H1 (cell line): Measurements from ENCODE around the gene PLEKHH3. TPM values are rescaled to one million over a fixed set of nuclear protein-coding genes. Genes with fewer than 3 reads are reported as not detected.

Experiments
- CTCF ChIA-PET: fragments of 300-600 bp; sonication (Branson Sonifier 250); formaldehyde crosslinking; loops from one replicate; lab custom pipeline; 2021; ENCODE audit not compliant: partially characterized antibody; lab: Charles Lee
- POLR2A ChIA-PET: fragments of 300-600 bp; sonication (Branson Sonifier 250); formaldehyde crosslinking; loops from one replicate; lab custom pipeline; 2021; ENCODE audit warnings: inconsistent platforms; ENCODE audit not compliant: partially characterized antibody; lab: Charles Lee
- DNase-seq, 2 experiments: peaks; one replicate each; pipeline versions ENCODE4 v3.0.0 to v3.0.0-alpha.2; 2010 to 2022; ENCODE audit warnings: low spot score in 2 of 2, low read depth in 1 of 2, mixed read lengths in 1 of 2
- FAIRE-seq: peaks from 2 replicates; lab custom pipeline; 2011; peaks lifted over from hg19 to GRCh38; lab: Jason Lieb, UNC
- H2AFZ ChIP-seq: 2 replicates; pipeline ENCODE4 v1.8.1; 2012; ENCODE audit warnings: low read length, inconsistent platforms
- H2AK5ac ChIP-seq: 2 replicates; pipeline ENCODE4 v1.6.1; 2013; ENCODE audit warnings: low read depth, low read length
- H2BK120ac ChIP-seq: replicated peaks from 2 replicates; pipeline ENCODE3; 2013; ENCODE audit warnings: low read depth, low read length, inconsistent platforms
- H2BK12ac ChIP-seq: 2 replicates; pipeline ENCODE4 v1.6.1; 2013; ENCODE audit warnings: low read depth, low read length
- H2BK15ac ChIP-seq: 2 replicates; pipeline ENCODE4 v1.6.1; 2013; ENCODE audit warnings: low read length
- H2BK20ac ChIP-seq: 2 replicates; pipeline ENCODE4 v1.6.1; 2013; ENCODE audit warnings: low read length
- H2BK5ac ChIP-seq: 2 replicates; pipeline ENCODE4 v1.6.1; 2013; ENCODE audit warnings: low read depth, low read length
- H3K14ac ChIP-seq: 2 replicates; pipeline ENCODE4 v1.6.1; 2013; ENCODE audit warnings: inconsistent platforms; ENCODE audit not compliant: insufficient read length
- H3K18ac ChIP-seq: 2 replicates; pipeline ENCODE4 v1.6.1; 2013; ENCODE audit warnings: low read length; ENCODE audit errors: extremely low read depth
- H3K23ac ChIP-seq: 2 replicates; pipeline ENCODE4 v1.6.1; 2013; ENCODE audit warnings: inconsistent platforms; ENCODE audit not compliant: insufficient read length
- H3K23me2 ChIP-seq: 2 replicates; pipeline ENCODE4 v1.6.1; 2013; ENCODE audit warnings: low read depth, low read length
- H3K27ac ChIP-seq: 2 replicates; pipeline ENCODE4 v1.6.1; 2011; ENCODE audit warnings: low read depth, low read length, inconsistent platforms
- H3K27me3 ChIP-seq, 4 experiments: replicated peaks in 1 of 4; 1 replicate in 1 of 4; 2 replicates in 3 of 4; pipeline versions ENCODE4 v1.6.1 to v1.8.1; 2011 to 2013; ENCODE audit warnings: low read length in 3 of 4, mild to moderate bottlenecking in 3 of 4, inconsistent platforms in 2 of 4, mixed read lengths in 2 of 4, moderate library complexity in 1 of 4; ENCODE audit not compliant: control insufficient read depth in 3 of 4, insufficient read depth in 3 of 4; ENCODE audit errors: extremely low read depth in 1 of 4
- H3K36me3 ChIP-seq, 4 experiments: 2 replicates each; pipeline versions ENCODE4 v1.6.1 to v1.8.1; 2011 to 2013; ENCODE audit warnings: mild to moderate bottlenecking in 4 of 4, low read length in 3 of 4, moderate library complexity in 2 of 4, control low read depth in 1 of 4, inconsistent platforms in 1 of 4; ENCODE audit not compliant: insufficient read depth in 4 of 4, control insufficient read depth in 2 of 4
- H3K4ac ChIP-seq: replicated peaks from 2 replicates; pipeline ENCODE3; 2013; ENCODE audit warnings: low read length, low read depth, mixed read lengths, inconsistent platforms; ENCODE audit not compliant: insufficient read length
- H3K4me1 ChIP-seq, 4 experiments: replicated peaks in 1 of 4; 1 replicate in 1 of 4; 2 replicates in 3 of 4; pipeline versions ENCODE4 v1.6.1 to v1.8.1; 2011 to 2013; ENCODE audit warnings: low read length in 3 of 4, inconsistent platforms in 2 of 4, mixed read lengths in 1 of 4; ENCODE audit not compliant: insufficient read depth in 4 of 4, control insufficient read depth in 3 of 4
- H3K4me2 ChIP-seq, 2 experiments: 2 replicates each; pipeline versions ENCODE4 v1.6.1 to v1.8.1; 2011 to 2013; ENCODE audit warnings: low read depth in 2 of 2, low read length in 2 of 2, control low read depth in 1 of 2, inconsistent platforms in 1 of 2, mild to moderate bottlenecking in 1 of 2; ENCODE audit not compliant: insufficient read depth in 1 of 2
- H3K4me3 ChIP-seq, 4 experiments: fragments of 200-600, 300-600 bp in 1 of 4; sonication (generic), shearing (Covaris generic), sonication (Bioruptor Twin) in 1 of 4; 2 replicates each; pipeline versions ENCODE4 v1.5.1 to v1.8.1; 2011 to 2016; ENCODE audit warnings: low read length in 4 of 4, low read depth in 3 of 4, control low read depth in 2 of 4, inconsistent platforms in 2 of 4, mild to moderate bottlenecking in 2 of 4, mixed read lengths in 1 of 4, moderate library complexity in 1 of 4; ENCODE audit not compliant: insufficient read depth in 2 of 4; ENCODE audit errors: extremely low read depth in 1 of 4
- H3K56ac ChIP-seq: replicated peaks from 2 replicates; pipeline ENCODE3; 2013; ENCODE audit warnings: low read depth, mild to moderate bottlenecking, mixed read lengths, low read length, inconsistent platforms; ENCODE audit not compliant: insufficient read length
- H3K79me1 ChIP-seq: 2 replicates; pipeline ENCODE4 v1.6.1; 2013; ENCODE audit warnings: low read depth, low read length, control low read depth
- H3K79me2 ChIP-seq, 2 experiments: 2 replicates each; pipeline versions ENCODE4 v1.6.1 to v1.8.1; 2012 to 2013; ENCODE audit warnings: low read length in 2 of 2, mild to moderate bottlenecking in 2 of 2, inconsistent platforms in 1 of 2; ENCODE audit not compliant: insufficient read depth in 2 of 2, control insufficient read depth in 1 of 2
- H3K9ac ChIP-seq, 4 experiments: replicated peaks in 1 of 4; 1 replicate in 1 of 4; 2 replicates in 3 of 4; pipeline versions ENCODE4 v1.6.1 to v1.8.1; 2011 to 2013; ENCODE audit warnings: low read depth in 3 of 4, low read length in 3 of 4, control low read depth in 2 of 4, mild to moderate bottlenecking in 2 of 4, moderate library complexity in 2 of 4, inconsistent platforms in 1 of 4; ENCODE audit errors: extremely low read depth in 1 of 4
- H3K9me3 ChIP-seq, 2 experiments: 2 replicates each; pipeline versions ENCODE4 v1.6.1 to v1.8.1; 2012 to 2013; ENCODE audit warnings: mild to moderate bottlenecking in 2 of 2, moderate library complexity in 2 of 2, control low read depth in 1 of 2, inconsistent platforms in 1 of 2, low read depth in 1 of 2, low read length in 1 of 2, mixed read lengths in 1 of 2; ENCODE audit not compliant: insufficient read depth in 2 of 2
- H4K20me1 ChIP-seq, 2 experiments: replicated peaks in 1 of 2; 2 replicates each; pipeline versions ENCODE3 to v1.8.1; 2011 to 2013; ENCODE audit warnings: inconsistent platforms in 2 of 2, low read length in 2 of 2, mild to moderate bottlenecking in 1 of 2; ENCODE audit not compliant: insufficient read depth in 2 of 2, control insufficient read depth in 1 of 2
- H4K5ac ChIP-seq: 2 replicates; pipeline ENCODE4 v1.6.1; 2013; ENCODE audit warnings: low read length, low read depth, mixed read lengths, inconsistent platforms; ENCODE audit not compliant: insufficient read length
- H4K8ac ChIP-seq: 2 replicates; pipeline ENCODE4 v1.8.0; 2013; ENCODE audit warnings: mild to moderate bottlenecking, moderate library complexity, low read length, inconsistent platforms; ENCODE audit not compliant: insufficient read depth; ENCODE audit errors: extremely low read depth
- H4K91ac ChIP-seq: replicated peaks from 2 replicates; pipeline ENCODE3; 2013; ENCODE audit warnings: low read length, mixed read lengths, inconsistent platforms; ENCODE audit not compliant: insufficient read length
- BCL11A ChIP-seq, 2 experiments: IDR thresholded peaks; one replicate each; pipeline ENCODE4 v1.6.1; 2011; ENCODE audit warnings: low read depth in 2 of 2, low read length in 2 of 2, mild to moderate bottlenecking in 2 of 2
- CBX5 ChIP-seq: fragments of 300-800, 300-1000 bp; sonication (generic); IDR thresholded peaks from 2 replicates; pipeline ENCODE4 v1.7.1; 2016; ENCODE audit warnings: antibody characterized with exemption, low read length, low read depth
- CHD1 ChIP-seq: IDR thresholded peaks from 2 replicates; pipeline ENCODE4 v1.6.1; 2012; ENCODE audit warnings: low read depth, low read length, improper control_type of control experiment
- CREB1 ChIP-seq: IDR thresholded peaks from 2 replicates; pipeline ENCODE4 v1.6.1; 2012; ENCODE audit warnings: inconsistent platforms
- HDAC2 ChIP-seq, 2 experiments: fragments of 300-600 bp in 1 of 2; sonication (generic) in 1 of 2; IDR thresholded peaks; 2 replicates each; pipeline ENCODE4 v1.6.1; 2011 to 2012; ENCODE audit warnings: low read depth in 2 of 2, low read length in 2 of 2, mild to moderate bottlenecking in 2 of 2, moderate library complexity in 2 of 2, borderline replicate concordance in 1 of 2, inconsistent platforms in 1 of 2
- NANOG ChIP-seq: IDR thresholded peaks from 2 replicates; pipeline ENCODE4 v1.6.1; 2011; ENCODE audit warnings: low read length, low read depth, mild to moderate bottlenecking, inconsistent platforms; ENCODE audit not compliant: insufficient read depth, poor library complexity, severe bottlenecking
- RNF2 ChIP-seq: fragments of 200-900, 300-1000 bp; sonication (generic); IDR thresholded peaks from 2 replicates; pipeline ENCODE4 v1.7.1; 2016; ENCODE audit warnings: borderline replicate concordance, low read depth, mild to moderate bottlenecking, antibody characterized with exemption, low read length; ENCODE audit not compliant: poor library complexity, severe bottlenecking; ENCODE audit errors: missing control alignments
- SRF ChIP-seq: IDR thresholded peaks from 2 replicates; pipeline ENCODE4 v1.6.1; 2011; ENCODE audit warnings: mild to moderate bottlenecking, low read depth, low read length, moderate library complexity
- TCF12 ChIP-seq: IDR thresholded peaks from 2 replicates; pipeline ENCODE4 v1.6.1; 2011; ENCODE audit warnings: low read depth, mild to moderate bottlenecking, low read length
- YY1 ChIP-seq: IDR thresholded peaks from 2 replicates; pipeline ENCODE4 v1.6.1; 2011; ENCODE audit warnings: low read depth, mild to moderate bottlenecking, low read length
- WGBS, 2 experiments: shearing (Covaris generic) in 1 of 2; methylation state at CpG; one replicate each; pipeline versions ENCODE4 v1.1.6 to v1.1.7; 2013 to 2015; ENCODE audit warnings: low lambda C conversion rate in 2 of 2, mixed read lengths in 2 of 2, inconsistent platforms in 1 of 2, low coverage in 1 of 2, missing lambda C conversion rate in 1 of 2; ENCODE audit not compliant: insufficient replicate concordance in 2 of 2, insufficient coverage in 1 of 2, insufficient read length in 1 of 2; ENCODE audit errors: extremely low coverage in 1 of 2, missing lambda C conversion rate in 1 of 2; 5-methylcytosine and 5-hydroxymethylcytosine counted together
- polyA plus RNA-seq, 7 experiments: library from polyadenylated mRNA; depleted of rRNA in 3 of 7; stranded (reverse) in 5 of 7; unstranded in 2 of 7; fragments of >200 nt in 5 of 7; fragments of 200-250 nt in 2 of 7; gene quantifications; 1 replicate in 5 of 7; 2 replicates in 1 of 7; 4 replicates in 1 of 7; pipeline versions ENCODE4 v1.2.1 to v1.2.3, GENCODE V29; 2011 to 2013; ENCODE audit warnings: missing spikeins in 2 of 7, mixed read lengths in 2 of 7
- total RNA-seq: library from RNA; stranded (reverse); fragmentation: NEBNext Ultra II Directional; extraction: Animal tissue kit (Norgen Biotek cat#: 25700); gene quantifications from 2 replicates; pipeline ENCODE4 v1.2.1, GENCODE V29; 2021

PLEKHH3 gene
- total and polyA plus RNA-seq, 2 of the 8 experiments (the other 6 are each of a cell fraction or from before 2014, with no cell fraction given): 11.1 to 13.5 TPM

DNA sequence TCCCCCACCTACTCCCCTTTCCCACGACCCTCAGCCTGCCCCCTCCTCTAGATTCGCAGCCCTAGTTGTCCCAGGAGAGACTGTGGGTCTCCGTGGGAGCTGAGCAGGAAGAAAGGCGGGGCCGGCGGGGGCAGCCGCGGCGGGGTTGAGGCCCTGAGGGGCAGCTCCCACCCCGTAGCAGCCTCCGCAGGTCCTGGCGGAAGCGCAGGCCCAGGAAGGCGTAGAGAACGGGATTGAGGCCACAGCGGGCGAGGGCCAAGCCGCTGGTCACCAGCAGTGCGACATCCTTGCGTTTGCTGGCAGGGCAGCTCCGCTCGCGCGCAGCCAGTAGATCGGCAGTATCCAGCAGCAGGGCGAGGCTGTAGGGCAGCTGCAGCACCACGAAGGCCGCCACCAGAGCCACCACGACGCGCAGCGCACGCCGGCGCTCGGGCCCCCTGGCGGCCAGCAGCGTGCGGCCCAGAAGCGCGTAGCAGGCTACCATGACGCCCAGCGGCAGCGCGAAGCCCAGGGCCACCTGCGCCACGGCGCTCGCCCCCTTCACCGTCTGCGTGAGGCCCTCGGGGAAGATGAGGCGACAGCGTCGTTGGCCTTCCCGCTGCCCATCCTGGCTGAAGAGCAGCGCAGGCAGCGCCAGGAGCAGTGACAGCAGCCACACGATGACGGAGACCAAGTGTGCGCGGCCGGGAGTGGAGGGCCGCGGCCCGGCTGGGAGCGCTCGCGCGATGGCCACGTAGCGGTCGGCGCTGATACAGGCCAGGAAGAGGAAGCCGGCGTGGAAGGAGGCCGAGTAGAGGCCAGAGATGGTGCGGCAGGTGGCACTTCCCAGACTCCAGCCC lies 2.9 kb upstream of the PLEKHH3 start:
- no peaks in the 10 kb centered on the region for H3K79me2 ChIP-seq
- H2BK20ac ChIP-seq: peak overlapping the region; percentile 80; the same call in 1 of the 2 replicates
- DNase-seq (peak in 1 of 2 experiments; percentile 91), FAIRE-seq (no peak)
- H3K23ac ChIP-seq: no peak overlapping the region
- no peak overlapping the region for H3K14ac ChIP-seq
- peaks cover 0 to 35% (median 30%) of the 10 kb centered on the region in 4 experiments; a peak in 6 of 7 replicates for H3K4me1 ChIP-seq
- peak overlapping the region; percentile 62 for H3K56ac ChIP-seq
- H2BK15ac ChIP-seq: peak overlapping the region; percentile 100; the same call in 1 of the 2 replicates
- H3K23me2 ChIP-seq: peaks cover 38% of the 10 kb centered on the region
- no peak overlapping the region for H2AK5ac ChIP-seq
- H3K27me3 ChIP-seq: peaks cover 0 to 36% (median 26%) of the 10 kb centered on the region in 4 experiments; a peak in 5 of 7 replicates
- H2AFZ ChIP-seq: peak overlapping the region; percentile 64; the same call in 1 of the 2 replicates
- 8% methylated on average over 65 of the region's 78 CpGs; no CpG with 5 or more reads in 1 of the 2 experiments for whole genome bisulfite sequencing, 2 experiments
- H3K9me3 ChIP-seq: no peaks in the 10 kb centered on the region
- peak overlapping the region; percentile 81 for H4K8ac ChIP-seq
- H2BK5ac ChIP-seq: peak overlapping the region; percentile 93
- H3K79me1 ChIP-seq: no peaks in the 10 kb centered on the region
- CTCF ChIA-PET: interaction anchor here (0.6 to 4.4 kb wide), 30 partner anchors 10 to 283 kb away, joined by 3 to 56 read pairs (median 4); partner anchors contain the start of genes MLX, PSMC3IP, RAMP2 and RETREG3
- peak overlapping the region; percentile 92 for H3K4ac ChIP-seq
- H3K18ac ChIP-seq: peak overlapping the region; percentile 99
- peak overlapping the region; percentile 80 for H4K5ac ChIP-seq
- peaks cover under 1 to 8% of the 10 kb centered on the region in 2 experiments for H4K20me1 ChIP-seq
- peak overlapping the region; percentile 56; the same call in 1 of the 2 replicates for H3K27ac ChIP-seq
- peak overlapping the region; percentile 7 to 69 (median 40) for H3K4me3 ChIP-seq
- H4K91ac ChIP-seq: peak overlapping the region; percentile 99
- H3K36me3 ChIP-seq: no peaks in the 10 kb centered on the region
- H3K4me2 ChIP-seq: peak overlapping the region; percentile 58 to 83
- H3K9ac ChIP-seq: peak overlapping the region in 2 of 4 experiments; percentile 36 to 58; a peak in 3 of 7 replicates
- H2BK12ac ChIP-seq: peak overlapping the region; percentile 99; the same call in 1 of the 2 replicates
- peak overlapping the region; percentile 93 for H2BK120ac ChIP-seq
- POLR2A ChIA-PET: interaction anchor here (0.6 to 14.0 kb wide), 19 partner anchors 14 to 688 kb away, joined by 3 to 239 read pairs (median 4); partner anchors contain the start of genes BECN1, MLX, PSMC3IP and RAMP2
- TF ChIP-seq CBX5 (no peak), RNF2 (peak; percentile 39), CREB1 (peak; percentile 81), SRF (no peak), TCF12 (peak; percentile 55; the same call in 1 of the 2 replicates), HDAC2 (IDR thresholded peaks at IDR 0.05; ENCODE audit: borderline replicate concordance in 1 of 2, low read depth in 2 of 2, low read length in 2 of 2) (peak in 1 of 2 experiments; percentile 93; a peak in 2 of 4 replicates), CHD1 (no peak), YY1 (peak; percentile 73; the same call in 1 of the 2 replicates), NANOG (no peak), BCL11A (IDR thresholded peaks at IDR 0.05; ENCODE audit: low read depth in 2 of 2, low read length in 2 of 2) (no peak)
